Frontal cortex (tissue), 4 donors: ENCODE results near the gene SESN1. TPM values are rescaled to one million over a fixed set of nuclear protein-coding genes. Genes with fewer than 3 reads are reported as not detected.
"Not testable (repeated sequence)": the region's sequence is repeated elsewhere in the genome, so short reads cannot be mapped to it uniquely, and the experiment has no call there.

Experiments
- DNase-seq, 2 donors: peaks; one replicate each; pipeline ENCODE4 v3.0.0; 2012; ENCODE audit warnings: low spot score in 2 of 2
- FAIRE-seq: peaks from 2 replicates; lab custom pipeline; 2012; peaks lifted over from hg19 to GRCh38; lab: Jason Lieb, UNC
- total RNA-seq: library from RNA; depleted of rRNA; stranded (reverse); fragments of >200 nt; gene quantifications from one replicate; pipeline ENCODE4 v1.2.3, GENCODE V29; 2014
- donor health status: control.
- donor health status: control.
- donor health status: control.

Gene SESN1
- total RNA-seq, 1 donor from 2014 or later, result 34.6 TPM

DNA sequence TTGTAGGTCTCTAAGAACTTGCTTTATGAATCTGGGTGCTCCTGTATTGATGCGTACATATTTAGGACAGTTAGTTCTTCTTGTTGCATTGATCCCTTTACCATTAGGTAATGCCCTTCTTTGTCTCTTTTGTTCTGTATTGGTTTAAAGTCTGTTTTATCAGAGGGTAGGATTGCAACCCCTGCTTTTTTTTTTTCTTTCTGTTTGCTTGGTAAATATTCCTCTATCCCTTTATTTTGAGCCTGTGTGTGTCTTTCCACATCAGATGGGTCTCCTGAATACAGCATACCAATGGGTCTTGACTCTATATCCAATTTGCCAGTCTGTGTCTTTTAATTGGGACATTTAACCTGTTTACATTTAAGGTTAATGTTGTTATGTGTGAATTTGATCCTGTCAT is 116.0 kb downstream of the SESN1 start:
- not testable (repeated sequence) for DNase-seq, FAIRE-seq

DNA sequence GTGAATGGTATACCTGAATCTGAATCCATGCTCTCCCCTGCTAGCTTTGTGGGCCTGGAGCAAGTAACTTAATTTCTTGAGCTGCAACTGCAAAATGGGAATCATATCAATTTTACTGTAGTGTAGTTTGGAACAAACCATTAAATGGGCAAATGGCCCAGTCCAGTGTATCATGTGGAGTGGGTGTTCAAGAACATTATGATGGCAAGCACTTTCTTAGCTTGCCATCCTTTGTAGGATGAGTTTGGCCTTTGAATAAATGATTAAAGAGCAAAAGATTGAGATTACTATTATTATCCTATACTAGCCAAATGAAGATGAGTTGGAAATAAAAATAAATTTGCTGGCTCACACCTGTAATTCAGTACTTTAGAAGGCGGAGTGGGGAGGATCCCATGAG is 120.4 kb downstream of the SESN1 start:
- FAIRE-seq, result no peak
- DNase-seq, result no peak

DNA sequence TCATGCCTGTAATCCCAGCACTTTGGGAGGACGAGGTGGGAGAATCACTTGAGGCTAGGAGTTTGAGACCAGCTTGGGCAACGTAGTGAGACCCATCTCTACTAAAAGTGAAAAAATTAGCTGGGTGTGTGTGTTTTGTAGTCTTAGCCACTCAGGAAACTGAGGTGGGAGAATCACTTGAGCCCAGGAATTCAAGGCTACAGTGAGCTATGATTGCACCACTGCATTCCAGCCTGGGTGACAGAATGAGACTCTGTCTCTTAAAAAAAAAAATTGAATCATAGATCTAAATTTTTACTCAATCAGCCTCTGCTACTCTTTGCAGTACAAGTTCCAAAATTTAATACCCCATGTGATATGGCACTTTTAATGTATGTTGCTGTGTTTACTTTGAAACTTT is 124.9 kb downstream of the SESN1 start:
- no peak for DNase-seq
- no peak for FAIRE-seq

DNA sequence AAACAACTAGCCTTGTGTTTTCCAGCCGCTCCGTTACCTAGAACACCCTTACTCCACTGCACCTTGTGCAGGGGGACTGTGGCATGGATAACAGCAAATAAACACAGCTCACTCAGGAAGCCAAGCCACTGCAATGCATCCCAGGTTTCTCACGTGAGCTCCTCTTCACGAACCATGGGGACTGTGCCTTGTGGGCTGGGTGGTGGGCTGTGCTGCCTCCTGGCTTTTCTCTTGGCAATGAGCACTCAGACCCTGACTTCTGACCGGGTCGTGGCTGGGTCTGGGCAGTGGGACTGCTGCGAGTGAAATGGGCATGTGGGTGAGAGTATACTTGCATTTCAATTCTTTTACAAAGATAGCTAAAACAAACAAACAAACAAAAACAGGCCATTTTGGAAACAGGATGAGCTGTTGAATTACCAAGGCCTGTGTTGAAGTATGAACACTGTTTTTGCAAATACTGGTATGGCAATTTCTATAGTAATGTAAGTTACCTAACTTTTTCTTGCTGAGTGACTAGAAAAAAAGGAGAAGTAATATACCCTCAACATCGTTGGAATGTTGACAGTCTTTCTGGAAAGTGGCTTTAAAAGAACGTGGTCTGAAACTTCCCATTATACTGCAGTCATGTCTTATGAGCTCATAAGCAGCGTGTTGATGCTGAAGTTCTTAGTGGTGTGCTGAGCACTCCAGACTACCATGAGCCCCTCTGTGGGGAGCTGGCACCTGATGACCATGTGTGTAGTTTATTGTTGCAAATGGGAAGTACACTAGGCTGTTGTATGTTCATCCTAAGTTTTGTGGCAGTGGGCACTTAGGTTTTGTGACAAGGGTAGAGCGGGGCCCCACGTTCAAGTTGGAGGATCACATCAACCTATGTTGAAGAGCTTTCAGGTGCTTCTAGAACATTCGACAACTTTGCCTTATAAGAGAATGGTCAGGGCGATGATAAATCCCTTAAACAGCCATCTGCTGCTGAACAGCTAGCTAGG is 126.0 kb downstream of the SESN1 start:
- FAIRE-seq, result no peak

DNA sequence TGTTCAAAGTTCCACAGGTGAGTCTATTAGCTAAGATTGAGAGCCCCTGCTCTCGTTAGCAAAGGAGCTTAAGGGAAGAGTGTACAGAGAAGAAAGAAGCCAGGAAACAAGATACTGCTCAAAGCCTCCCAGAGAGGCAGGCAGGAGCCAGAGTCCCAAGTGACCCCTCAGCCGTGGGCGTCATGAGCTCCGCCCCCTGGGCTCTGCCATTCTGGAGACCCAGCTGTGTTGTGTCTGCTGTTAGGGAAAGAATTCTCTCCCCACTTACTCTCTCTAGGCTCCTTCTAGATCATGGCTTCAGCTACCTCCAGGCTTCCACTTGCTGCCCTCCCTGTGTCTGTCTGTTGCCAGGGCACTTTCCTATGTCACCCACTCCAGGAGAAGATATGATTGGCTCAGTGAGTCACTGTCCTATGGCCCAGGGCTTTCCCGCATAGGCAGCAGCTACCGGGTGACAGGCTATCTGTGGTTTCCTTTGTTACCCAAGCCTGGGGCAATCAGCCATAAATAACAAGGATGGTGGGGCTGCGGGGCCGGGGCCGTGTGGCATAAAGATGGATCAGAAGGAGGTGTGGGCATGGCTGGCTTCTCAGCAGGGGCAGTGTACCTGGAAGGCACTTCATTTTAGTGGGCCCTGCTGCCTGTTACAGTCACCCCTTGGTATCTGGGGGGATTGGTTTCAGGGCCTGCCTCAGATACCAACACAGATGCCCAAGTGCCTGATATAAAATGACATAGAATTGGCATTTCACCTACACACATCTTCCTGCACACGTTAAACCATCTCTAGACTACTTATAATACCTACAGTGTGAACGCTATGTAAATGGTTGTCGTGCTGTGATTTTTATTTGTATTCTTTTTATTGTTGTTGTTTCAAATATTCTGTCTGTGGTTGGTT is 127.5 kb downstream of the SESN1 start:
- FAIRE-seq, result no peak
- DNase-seq, result no peak

More for the DNA sequence above, 126.0 kb downstream of the SESN1 start:
- DNase-seq, result no peak

DNA sequence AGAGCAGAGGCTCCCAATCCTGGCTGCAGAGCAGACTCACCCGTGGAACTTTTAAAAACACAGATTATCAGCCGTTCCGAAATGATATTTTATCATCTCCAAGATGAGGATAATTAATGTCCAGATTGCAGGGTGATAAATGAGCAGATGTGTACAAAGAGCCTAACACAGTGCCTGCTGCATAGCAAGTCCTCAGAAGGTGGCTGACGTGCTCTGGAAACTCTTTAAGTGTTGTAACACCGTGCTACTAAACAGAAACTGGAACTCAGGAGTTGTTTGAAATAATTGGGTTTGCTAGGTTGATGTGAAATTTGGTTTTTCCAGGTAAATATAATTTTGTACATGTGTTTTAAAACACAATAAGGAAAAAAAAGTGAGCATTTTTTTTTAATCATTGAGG is 128.4 kb downstream of the SESN1 start:
- FAIRE-seq (no peak), DNase-seq (no peak)

DNA sequence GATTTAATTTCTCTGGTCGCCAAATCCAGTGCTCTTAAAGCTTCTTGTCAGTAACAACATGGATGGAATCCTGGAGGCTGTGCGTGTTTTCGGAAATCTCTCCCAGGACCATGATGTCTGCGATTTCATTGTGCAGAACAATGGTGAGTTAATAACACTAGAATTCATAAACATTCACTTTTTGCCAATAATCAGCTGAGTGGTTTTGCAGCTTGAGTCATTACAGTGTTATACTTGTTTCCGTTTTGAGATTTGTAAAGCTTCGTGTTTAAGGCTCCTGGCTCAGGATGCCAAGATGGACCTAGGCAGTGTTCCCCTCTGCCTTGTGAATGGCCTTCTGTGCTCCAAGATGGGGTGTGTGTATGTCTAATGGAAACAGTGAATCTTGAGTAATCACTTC is 132.7 kb downstream of the SESN1 start:
- FAIRE-seq (no peak), DNase-seq (no peak)

DNA sequence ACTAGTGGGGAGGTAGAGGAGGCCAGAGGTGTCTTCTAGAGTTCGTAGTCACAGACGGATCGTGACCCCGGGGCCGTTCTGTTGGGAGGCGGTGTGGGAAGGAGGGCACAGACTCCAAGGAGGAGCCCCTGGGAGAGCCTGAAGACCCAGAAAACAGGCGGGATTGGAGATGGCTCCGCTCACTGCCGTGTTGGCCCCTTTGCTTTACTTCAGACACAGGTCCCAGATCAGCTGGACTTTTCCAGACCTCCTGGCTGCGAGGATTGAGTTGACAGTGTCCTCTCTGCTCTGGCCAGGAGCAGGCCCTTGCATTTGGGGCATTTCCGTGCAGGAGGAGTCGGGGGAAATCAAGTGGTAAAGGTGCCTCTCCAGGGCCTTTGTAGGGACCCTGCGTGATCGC is 133.6 kb downstream of the SESN1 start:
- FAIRE-seq (no peak), DNase-seq (no peak)

DNA sequence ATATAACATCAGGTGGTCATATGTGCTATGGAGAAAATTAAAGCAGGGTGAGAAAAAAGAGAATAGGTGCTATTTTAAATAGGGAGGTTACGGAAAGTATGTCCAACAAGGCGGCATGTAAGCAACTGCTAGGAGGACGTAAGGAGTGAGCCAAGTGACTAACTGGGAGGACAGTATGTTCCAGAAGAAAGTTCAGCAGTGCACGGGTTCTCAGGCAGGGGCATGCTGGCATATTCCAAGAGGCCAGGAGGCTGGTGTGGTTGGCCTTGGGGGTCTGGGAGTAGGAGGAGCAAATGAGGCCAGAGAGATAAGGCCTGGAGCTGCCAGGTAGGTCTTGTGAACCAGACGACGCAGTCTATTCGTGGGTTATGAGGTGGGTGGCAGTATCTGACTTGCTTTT is 134.0 kb downstream of the SESN1 start:
- FAIRE-seq (no peak), DNase-seq (no peak)

DNA sequence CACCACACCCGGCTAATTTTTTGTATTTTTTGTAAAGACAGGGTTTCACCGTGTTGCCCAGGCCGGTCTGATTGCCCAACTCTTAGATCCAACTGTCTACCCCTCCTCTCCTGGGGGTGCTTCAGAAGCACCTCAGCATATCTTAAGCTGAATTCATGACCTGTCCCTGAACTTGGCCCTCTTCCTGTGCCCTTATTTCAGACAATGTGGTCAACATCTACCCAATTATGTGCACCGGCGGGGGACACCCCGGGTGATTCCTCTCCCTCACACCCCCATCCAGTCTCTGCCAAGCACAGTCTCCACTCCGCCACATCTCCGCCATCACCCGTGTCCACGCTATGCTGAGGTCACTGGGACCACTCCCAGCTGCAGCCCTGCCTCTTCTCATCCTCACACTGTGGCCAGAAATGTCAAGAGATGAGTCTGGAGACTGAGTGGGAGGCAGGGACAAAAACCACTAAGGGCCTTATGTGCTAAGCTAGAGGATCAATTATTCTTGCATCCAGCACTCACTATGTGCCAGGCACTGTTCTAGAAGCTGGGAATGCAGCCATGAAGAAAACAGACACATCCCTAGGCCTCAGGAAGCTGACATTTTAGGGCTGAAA is 134.6 kb downstream of the SESN1 start:
- no peak for FAIRE-seq
- no peak for DNase-seq

DNA sequence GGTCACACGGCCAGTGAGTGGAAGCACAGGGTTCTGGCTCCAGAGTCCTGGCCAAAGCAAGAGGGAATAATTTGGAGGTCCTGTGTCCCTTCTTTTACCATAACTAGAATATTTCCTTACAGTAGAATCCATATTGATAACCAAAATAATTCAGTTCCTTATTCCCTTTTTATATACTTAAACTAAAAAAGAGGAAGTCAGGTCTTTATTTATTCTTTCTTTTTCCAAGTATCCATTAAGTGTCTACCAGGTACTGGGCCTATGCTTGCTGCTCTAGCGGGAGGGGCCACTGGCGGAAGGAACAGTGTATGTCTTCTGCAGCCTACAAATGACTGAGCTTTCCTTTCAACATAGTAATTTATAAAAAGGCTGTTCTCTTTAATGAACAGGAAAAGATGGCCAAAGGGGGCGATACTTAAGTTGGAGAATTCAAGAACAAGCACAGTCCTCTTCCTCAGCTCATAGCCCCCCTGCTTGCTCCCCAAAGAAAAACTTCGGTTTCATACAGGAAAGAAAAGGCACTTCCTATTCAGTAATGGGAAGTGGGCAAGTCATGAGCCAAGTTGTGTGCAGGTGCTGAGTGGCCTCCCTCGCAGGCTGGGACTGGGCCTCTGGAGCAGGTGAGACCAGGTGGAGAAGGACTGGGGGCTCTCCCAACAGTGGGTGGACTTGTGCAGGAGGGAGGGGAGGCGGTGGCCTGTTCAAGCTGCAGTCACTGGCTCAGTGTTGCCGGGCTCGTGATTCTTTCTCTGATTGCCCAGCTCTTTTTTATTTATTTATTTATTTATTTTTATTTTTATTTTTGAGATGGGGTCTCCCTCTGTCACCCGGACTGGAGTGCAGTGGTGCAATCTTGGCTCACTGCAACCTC is 135.5 kb downstream of the SESN1 start:
- FAIRE-seq (no peak), DNase-seq (no peak)

DNA sequence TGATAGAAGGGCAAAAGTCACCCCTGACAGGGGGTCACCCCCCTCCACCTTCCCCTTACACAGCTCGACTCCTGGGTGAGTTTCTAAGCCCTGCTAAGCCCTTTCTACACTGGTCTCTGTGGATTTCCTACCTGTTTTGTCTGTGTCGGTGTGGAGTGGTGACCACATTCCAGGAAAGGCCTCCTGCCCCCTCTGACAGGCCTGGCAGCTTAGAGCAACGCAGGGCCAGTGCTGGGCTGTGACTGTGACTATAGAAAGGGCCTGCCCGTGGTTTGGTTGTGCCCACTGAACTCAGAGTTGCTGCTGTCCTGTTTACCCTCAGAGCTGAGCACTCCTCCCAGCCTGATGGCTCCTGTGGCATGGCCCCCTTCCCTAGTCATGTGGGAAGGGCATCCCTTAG is 137.4 kb downstream of the SESN1 start:
- FAIRE-seq (no peak), DNase-seq (no peak)

DNA sequence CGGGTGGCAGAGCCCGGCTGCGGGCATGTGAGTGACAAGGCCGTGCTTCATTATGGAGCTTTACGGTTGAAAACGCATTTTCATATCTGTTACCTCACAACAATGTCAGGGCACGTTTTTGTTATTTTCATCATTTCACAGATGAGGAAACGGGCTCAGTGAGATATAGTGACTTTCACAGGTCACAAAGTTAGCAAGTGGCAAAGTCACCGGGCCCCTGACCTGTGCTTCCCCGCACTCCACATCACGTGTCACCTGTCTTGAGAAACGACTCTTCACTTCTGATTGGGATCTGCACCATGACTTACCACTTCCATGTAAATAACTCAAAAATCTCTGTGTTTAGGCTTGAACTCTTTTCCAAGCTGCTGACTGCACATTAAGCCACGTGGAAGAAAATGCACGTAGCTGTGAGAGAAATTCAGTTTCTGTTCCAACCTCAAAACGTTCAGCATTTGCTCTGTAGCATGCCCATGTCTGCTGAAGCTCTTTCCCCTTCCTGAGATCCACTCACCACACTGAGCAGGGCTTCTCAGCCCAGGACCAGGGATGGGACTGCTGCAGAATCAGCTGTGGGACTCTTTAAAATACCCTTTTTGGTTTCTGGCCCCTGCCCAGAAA is 139.2 kb downstream of the SESN1 start:
- no peak for FAIRE-seq
- no peak for DNase-seq

DNA sequence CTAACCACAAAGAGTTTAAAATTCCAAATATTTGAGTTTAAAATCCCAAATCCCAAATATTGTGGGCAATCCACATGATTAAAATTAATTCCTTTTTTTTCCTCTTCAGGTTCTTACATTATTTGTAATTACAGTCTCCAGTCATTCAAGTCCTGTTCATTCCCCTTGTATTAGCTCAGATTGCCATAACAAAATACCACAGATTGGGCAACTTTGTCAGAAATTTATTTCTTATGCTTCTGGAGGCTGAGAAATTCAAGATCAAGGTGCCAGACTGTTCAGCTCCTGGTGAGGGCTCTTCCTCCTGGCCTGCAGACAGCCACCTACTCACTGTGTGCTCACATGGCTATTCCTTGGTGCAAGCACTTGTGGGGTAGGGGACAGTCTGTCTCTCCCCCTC is 141.0 kb downstream of the SESN1 start:
- DNase-seq (no peak), FAIRE-seq (no peak)

DNA sequence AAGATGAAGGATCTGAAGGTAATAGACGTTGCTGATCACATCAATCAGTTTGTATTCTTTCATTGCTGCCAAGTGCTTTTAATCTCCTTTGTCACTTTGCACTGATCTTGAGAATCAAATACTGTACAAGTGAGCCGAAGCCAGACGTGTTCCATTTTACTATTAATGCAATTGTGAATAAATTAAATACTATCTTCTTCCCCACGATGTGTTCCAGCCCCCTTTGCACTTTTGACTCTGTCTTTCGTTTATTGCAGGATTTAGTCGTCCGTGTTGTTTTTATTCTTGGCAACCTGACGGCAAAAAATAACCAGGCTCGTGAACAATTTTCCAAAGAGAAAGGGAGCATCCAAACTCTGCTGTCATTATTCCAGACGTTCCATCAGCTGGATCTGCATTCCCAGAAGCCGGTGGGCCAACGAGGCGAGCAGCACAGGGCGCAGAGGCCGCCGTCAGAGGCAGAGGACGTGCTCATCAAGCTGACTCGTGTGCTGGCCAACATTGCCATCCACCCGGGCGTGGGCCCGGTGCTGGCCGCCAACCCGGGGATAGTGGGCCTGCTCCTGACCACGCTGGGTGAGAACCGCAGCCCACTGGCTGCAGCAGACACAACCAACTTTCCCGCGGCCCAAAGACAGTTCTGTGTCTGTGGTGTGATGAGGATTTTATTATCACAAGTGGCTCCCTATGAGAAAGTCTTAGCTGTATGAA is 141.7 kb downstream of the SESN1 start:
- no peak for FAIRE-seq
- no peak for DNase-seq

DNA sequence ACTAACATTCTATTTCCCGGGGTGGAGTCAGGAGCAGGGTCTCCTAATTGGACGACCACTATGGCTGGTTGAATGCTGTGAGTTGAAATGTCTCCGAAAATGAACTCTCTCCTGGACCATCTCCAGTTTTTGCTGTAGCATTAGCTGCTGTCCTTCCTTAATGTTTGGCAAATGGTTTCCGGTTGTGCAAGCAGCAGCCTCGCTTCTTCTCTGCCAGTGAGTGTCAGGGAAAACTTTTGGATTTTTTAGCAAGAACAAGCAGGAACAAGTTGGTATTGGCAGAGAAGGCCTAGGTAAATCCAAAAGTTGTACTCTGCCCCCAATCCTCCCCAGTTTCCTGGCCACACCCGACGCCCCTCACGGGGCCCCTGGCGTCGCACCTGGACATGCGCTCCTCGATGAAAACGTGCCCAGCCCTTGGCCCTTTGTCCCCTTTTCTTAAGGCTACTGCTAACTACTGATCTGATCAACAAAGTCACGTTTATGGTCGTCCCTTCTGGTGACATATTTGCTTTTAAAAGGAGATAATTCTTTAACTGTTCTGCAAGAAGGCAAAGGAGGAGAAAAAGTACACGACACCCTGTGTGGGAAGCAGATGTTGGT is 143.2 kb downstream of the SESN1 start:
- no peak for DNase-seq
- no peak for FAIRE-seq

DNA sequence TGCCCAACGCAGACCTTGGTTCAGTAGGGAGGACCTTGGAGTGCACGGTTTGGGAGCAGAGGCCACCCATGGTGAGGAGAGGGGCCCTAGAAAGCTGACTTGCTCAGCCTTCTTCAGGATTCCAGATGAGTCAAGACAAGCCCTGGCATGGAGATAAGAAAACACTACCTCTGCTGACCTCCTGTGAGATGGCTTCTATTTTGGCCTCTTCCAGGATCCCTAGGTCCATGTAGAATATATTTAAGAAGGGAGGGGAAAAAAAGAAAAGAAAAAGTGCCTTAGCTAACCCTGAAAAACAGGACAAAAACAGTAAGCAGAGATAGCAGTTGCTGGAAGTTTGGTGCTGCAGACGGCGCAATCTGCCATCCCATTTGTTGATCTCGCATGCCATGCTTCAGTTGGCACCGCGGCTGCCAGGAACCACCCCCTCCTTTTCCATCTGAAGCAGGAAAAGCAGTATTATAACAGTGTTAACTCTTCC is 146.4 kb downstream of the SESN1 start:
- FAIRE-seq (no peak), DNase-seq (no peak)
